ENCODE results near the gene PRKAR1A. TPM values are rescaled to one million over a fixed set of nuclear protein-coding genes. Genes with fewer than 3 reads are reported as not detected.

PRKAR1A gene
- total and polyA plus RNA-seq, 4 donors, result 97.0 to 297 (median 178) TPM

DNA sequence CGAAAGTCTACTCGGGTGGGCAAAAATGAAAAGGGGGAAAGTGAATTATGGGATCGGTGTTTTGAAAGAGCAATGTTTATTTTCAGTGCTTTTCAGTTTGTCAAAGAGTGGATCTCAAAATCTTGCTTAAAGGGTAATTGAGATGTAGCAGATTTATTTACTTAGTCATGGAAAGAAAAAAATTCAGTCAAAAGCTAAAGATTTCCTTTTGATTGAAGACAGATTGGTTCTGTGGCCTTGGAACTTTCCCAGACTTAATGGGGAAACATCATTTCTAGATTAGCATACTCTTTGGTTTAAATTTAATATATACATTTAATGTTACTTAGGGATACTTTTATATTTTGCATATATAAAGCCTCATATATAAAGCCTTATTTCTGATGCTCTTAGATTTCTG is 20.6 kb downstream of the PRKAR1A start:
- ATAC-seq (ENCODE audit: low FRiP score) (no peak), DNase-seq (no peak)
- WGBS, 2 donors, result 75% methylated on average over 3 of the region's 3 CpGs
- H3K9me3 ChIP-seq (ENCODE audit: control insufficient read depth, low read length), result no peaks in the 10 kb centered on the region
- peaks cover 7 to 12% of the 10 kb centered on the region in 2 donors for H3K36me3 ChIP-seq (ENCODE audit: control insufficient read depth in 1 of 2, insufficient read depth in 2 of 2, low read length in 1 of 2)
- intact Hi-C loops (cut with DNase I), result loop anchor here in 1 of 2 donors (10.0 kb wide), 1 partner anchor 222 kb away; no protein-coding TSS in a partner anchor
- H3K27ac ChIP-seq (ENCODE audit: low read depth in 1 of 2, low read length in 2 of 2), result no peak overlapping the region
- H3K27me3 ChIP-seq (ENCODE audit: control insufficient read depth in 1 of 2, insufficient read depth in 2 of 2, low read length in 1 of 2), result no peaks in the 10 kb centered on the region
- no peak overlapping the region for H3K4me3 ChIP-seq (ENCODE audit: low read length in 2 of 2)
- H3K4me1 ChIP-seq (ENCODE audit: control insufficient read depth in 1 of 2, insufficient read depth in 2 of 2, low read length in 2 of 2), result no peaks in the 10 kb centered on the region

DNA sequence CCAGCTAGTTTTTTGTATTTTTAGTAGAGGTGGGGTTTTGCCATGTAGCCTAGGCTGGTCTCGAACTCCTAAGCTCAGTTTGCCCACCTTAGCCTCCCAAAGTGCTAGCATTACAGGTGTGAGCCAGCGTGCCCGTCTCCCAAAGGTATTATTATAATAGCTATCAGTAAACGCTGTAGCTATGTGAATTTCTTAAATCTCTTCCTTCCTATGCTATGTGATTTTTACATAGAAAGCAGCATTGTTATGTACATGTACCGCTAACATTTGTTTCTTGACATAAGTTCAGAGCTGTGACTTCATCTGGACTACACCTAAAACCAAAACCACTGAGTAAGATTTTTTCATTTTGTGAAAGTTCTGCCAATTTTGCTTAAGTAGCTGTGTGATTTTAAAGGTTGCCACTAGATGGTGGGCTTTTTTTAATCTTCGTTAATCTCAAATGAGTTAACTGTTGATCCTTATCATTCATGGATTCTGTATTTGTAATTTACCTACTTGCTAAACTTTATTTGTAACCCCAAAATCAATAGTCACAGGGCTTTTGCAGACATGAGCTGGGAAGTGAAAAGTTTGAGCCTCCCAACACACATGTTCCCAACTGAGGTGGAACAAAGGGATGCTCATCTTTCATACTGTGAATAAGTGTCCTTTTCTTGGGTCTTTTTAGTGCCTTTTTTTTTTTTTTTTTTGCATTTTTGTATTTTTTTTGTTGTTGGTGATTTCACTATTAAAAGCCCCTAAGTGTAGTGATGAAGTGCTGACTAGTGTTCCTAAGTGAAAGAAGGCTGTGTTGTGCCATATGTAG is 21.9 kb downstream of the PRKAR1A start:
- H3K27me3 ChIP-seq (ENCODE audit: control insufficient read depth in 1 of 2, insufficient read depth in 2 of 2, low read length in 1 of 2), result no peaks in the 10 kb centered on the region
- ATAC-seq (ENCODE audit: low FRiP score) (no peak), DNase-seq (no peak)
- WGBS, 2 donors, result 49 to 58% methylated on average over 6 of the region's 6 CpGs
- no peaks in the 10 kb centered on the region for H3K9me3 ChIP-seq (ENCODE audit: control insufficient read depth, low read length)
- no peak overlapping the region for H3K4me3 ChIP-seq (ENCODE audit: low read length in 2 of 2)
- no peak overlapping the region for H3K27ac ChIP-seq (ENCODE audit: low read depth in 1 of 2, low read length in 2 of 2)
- peaks cover 7 to 11% of the 10 kb centered on the region in 2 donors for H3K36me3 ChIP-seq (ENCODE audit: control insufficient read depth in 1 of 2, insufficient read depth in 2 of 2, low read length in 1 of 2)
- intact Hi-C loops (cut with DNase I), result loop anchor here (2.0 to 10.0 kb wide), 2 partner anchors 221 to 227 kb away; no protein-coding TSS in a partner anchor
- no peaks in the 10 kb centered on the region for H3K4me1 ChIP-seq (ENCODE audit: control insufficient read depth in 1 of 2, insufficient read depth in 2 of 2, low read length in 2 of 2)

DNA sequence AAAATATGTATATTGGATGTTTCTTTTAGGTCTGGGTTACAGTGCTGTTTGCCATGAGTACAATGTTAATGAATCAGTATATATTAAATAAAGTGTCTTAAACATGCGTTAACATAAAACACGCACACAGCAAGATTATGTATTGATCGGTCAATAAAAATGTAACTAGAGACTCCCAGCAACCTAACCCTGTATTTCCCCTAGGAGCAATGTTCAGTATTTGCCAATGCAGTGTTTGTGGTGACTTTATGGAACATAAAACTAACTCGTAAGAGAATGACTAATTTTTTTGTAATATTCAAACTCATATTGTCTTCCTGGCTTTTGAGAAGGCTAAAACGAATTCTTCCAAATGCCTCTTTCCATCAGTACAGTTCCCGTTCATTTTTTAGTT is 22.5 kb downstream of the PRKAR1A start:
- no peak for DNase-seq
- Histone ChIP-seq H3K27me3 (ENCODE audit: control insufficient read depth in 1 of 2, insufficient read depth in 2 of 2, low read length in 1 of 2) (no peaks in the 10 kb centered on the region), H3K36me3 (ENCODE audit: control insufficient read depth in 1 of 2, insufficient read depth in 2 of 2, low read length in 1 of 2) (peaks cover 7% of the 10 kb centered on the region in 2 donors), H3K27ac (ENCODE audit: low read depth in 1 of 2, low read length in 2 of 2) (no peak overlapping the region), H3K4me1 (ENCODE audit: control insufficient read depth in 1 of 2, insufficient read depth in 2 of 2, low read length in 2 of 2) (no peaks in the 10 kb centered on the region), H3K4me3 (ENCODE audit: low read length in 2 of 2) (no peak overlapping the region), H3K9me3 (ENCODE audit: control insufficient read depth, low read length) (no peaks in the 10 kb centered on the region)
- WGBS, 2 donors, result 83 to 87% methylated on average over 6 of the region's 6 CpGs
- intact Hi-C loops (cut with DNase I), result loop anchor here (2.0 to 10.0 kb wide), 2 partner anchors 220 to 226 kb away; no protein-coding TSS in a partner anchor
- no peak for ATAC-seq (ENCODE audit: low FRiP score)

DNA sequence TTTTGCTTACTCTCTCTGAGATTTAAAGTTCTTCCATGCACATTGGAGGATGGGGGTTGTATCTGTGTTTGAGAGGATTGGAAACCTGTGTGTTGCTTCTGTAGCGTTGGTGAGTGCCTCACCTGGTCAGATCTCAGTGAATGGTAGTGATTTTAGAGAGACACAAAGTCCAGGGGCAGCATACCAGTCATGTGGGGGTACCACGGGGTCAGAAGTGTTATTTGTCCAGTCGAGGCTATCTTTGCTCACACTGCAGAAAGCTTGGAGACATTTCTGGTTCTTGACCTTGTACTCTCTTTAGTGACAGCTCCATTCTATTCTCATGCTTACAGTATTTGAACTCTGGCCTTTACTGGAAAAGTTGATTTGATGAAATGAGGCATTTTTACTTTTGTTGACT is 23.7 kb downstream of the PRKAR1A start:
- no peaks in the 10 kb centered on the region for H3K9me3 ChIP-seq (ENCODE audit: control insufficient read depth, low read length)
- H3K36me3 ChIP-seq (ENCODE audit: control insufficient read depth in 1 of 2, insufficient read depth in 2 of 2, low read length in 1 of 2), result peaks cover 3 to 4% of the 10 kb centered on the region in 2 donors
- H3K4me3 ChIP-seq (ENCODE audit: low read length in 2 of 2), result no peak overlapping the region
- intact Hi-C loops (cut with DNase I), result loop anchor here (2.0 to 10.0 kb wide), 2 partner anchors 219 to 225 kb away; no protein-coding TSS in a partner anchor
- no peak overlapping the region for H3K27ac ChIP-seq (ENCODE audit: low read depth in 1 of 2, low read length in 2 of 2)
- whole genome bisulfite sequencing, 2 donors, result 70 to 71% methylated on average over 3 of the region's 3 CpGs
- no peak for ATAC-seq (ENCODE audit: low FRiP score)
- no peaks in the 10 kb centered on the region for H3K4me1 ChIP-seq (ENCODE audit: control insufficient read depth in 1 of 2, insufficient read depth in 2 of 2, low read length in 2 of 2)
- no peak for DNase-seq
- H3K27me3 ChIP-seq (ENCODE audit: control insufficient read depth in 1 of 2, insufficient read depth in 2 of 2, low read length in 1 of 2), result no peaks in the 10 kb centered on the region

DNA sequence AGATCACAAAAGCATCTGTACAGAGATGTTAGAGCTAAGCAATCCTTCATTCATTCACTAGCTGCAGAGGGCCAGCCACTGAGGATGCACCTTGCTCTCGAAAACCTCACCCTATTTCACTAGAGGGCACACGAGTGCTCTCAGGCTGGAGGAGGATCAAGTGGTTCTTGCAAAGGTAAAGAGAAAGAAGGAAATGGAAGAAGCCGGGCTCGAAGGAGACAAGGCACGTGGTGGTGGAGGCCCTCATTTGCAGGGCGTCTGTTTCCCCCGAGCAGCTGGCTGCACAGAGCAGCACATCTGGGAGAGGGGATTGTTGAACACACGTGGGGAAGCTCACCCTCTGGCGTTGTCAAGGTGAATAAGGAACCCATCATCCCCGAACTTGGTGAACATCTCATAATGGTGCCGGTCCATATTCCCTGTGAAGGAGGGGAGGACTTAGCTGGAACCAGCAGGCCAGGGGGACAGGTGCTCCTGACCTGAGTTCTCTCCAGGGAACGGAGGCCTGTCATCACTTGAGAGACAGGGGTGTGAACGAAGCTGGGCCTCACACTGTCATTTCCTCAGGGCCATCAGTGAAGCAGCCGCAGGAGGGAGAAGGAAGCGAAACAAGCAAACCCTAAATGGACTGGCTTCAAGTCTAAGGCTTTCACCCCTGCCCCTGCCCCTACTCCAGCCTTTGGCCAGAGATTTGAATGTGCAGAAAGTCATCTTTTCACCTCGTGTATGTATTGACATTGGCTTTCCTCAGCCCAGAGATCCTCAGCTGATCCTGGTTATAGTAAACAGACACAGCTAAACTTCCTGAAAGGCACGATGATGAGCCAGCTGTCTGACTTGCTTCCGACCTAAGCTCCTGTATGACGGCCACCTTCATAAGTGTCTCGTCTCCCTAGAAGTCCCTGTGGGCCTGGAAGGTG is 27.6 kb downstream of the PRKAR1A start:
- Histone ChIP-seq H3K27ac (ENCODE audit: low read depth in 1 of 2, low read length in 2 of 2) (no peak overlapping the region), H3K9me3 (ENCODE audit: control insufficient read depth, low read length) (no peaks in the 10 kb centered on the region), H3K27me3 (ENCODE audit: control insufficient read depth in 1 of 2, insufficient read depth in 2 of 2, low read length in 1 of 2) (no peaks in the 10 kb centered on the region), H3K4me3 (ENCODE audit: low read length in 2 of 2) (no peak overlapping the region), H3K4me1 (ENCODE audit: control insufficient read depth in 1 of 2, insufficient read depth in 2 of 2, low read length in 2 of 2) (no peaks in the 10 kb centered on the region), H3K36me3 (ENCODE audit: control insufficient read depth in 1 of 2, insufficient read depth in 2 of 2, low read length in 1 of 2) (peaks cover 0 to 4% of the 10 kb centered on the region in 2 donors)
- intact Hi-C loops (cut with DNase I), result loop anchor here in 1 of 2 donors (10.0 kb wide), 1 partner anchor 215 kb away; no protein-coding TSS in a partner anchor
- DNase-seq (no peak), ATAC-seq (ENCODE audit: low FRiP score) (peak; percentile 33)
- 56 to 65% methylated on average over 20 of the region's 20 CpGs for WGBS, 2 donors

DNA sequence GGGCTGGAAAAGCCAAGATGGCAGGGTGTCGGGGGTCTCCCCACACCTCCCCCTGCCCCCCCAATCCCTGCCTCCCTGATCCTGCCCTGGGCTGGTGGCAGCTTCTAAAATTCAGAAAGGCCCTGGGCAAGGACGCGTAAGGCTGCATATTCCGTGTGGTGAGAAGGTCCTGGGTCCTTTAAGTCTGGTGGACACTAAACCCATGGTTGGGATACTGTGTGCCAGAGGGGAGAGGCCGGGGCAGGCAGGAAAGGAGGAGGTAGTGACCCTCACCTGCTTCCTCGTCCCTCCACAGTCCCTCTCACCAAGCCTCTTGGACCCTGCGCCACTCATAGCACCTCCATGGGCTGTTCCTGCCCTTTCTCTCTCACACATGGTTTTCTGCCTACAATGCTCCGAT is 28.8 kb downstream of the PRKAR1A start:
- Histone ChIP-seq H3K9me3 (ENCODE audit: control insufficient read depth, low read length) (no peaks in the 10 kb centered on the region), H3K4me1 (ENCODE audit: control insufficient read depth in 1 of 2, insufficient read depth in 2 of 2, low read length in 2 of 2) (no peaks in the 10 kb centered on the region), H3K27me3 (ENCODE audit: control insufficient read depth in 1 of 2, insufficient read depth in 2 of 2, low read length in 1 of 2) (no peaks in the 10 kb centered on the region), H3K27ac (ENCODE audit: low read depth in 1 of 2, low read length in 2 of 2) (no peak overlapping the region), H3K4me3 (ENCODE audit: low read length in 2 of 2) (no peak overlapping the region), H3K36me3 (ENCODE audit: control insufficient read depth in 1 of 2, insufficient read depth in 2 of 2, low read length in 1 of 2) (peaks cover 0 to 4% of the 10 kb centered on the region in 2 donors)
- intact Hi-C loops (cut with DNase I), result no loop called here
- DNase-seq (no peak), ATAC-seq (ENCODE audit: low FRiP score) (no peak)
- 90 to 91% methylated on average over 7 to 8 of the region's 8 CpGs for WGBS, 2 donors

DNA sequence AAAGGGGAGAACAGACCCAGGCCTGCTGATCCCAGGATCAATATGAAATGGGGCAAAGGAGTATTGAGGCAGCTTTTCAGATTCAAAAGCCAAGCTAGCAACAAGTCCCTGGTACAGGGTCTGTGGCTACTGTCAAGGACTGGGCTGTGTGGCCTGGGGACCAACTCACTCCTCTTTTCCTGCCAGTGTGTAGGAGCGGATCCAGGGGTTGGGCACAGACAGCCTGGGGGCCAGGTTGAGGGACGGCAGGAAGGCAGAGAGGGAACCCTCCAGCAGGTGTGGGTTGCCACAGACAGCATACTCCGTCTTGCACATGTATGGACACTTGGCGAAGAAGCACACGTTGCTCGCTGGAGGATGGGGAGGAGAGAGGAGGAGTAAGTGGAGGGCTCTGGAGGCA is 29.6 kb downstream of the PRKAR1A start:
- 87 to 92% methylated on average over 6 of the region's 6 CpGs for WGBS, 2 donors
- intact Hi-C loops (cut with DNase I), result no loop called here
- Histone ChIP-seq H3K4me3 (ENCODE audit: low read length in 2 of 2) (no peak overlapping the region), H3K27me3 (ENCODE audit: control insufficient read depth in 1 of 2, insufficient read depth in 2 of 2, low read length in 1 of 2) (no peaks in the 10 kb centered on the region), H3K36me3 (ENCODE audit: control insufficient read depth in 1 of 2, insufficient read depth in 2 of 2, low read length in 1 of 2) (peaks cover 0 to 4% of the 10 kb centered on the region in 2 donors), H3K9me3 (ENCODE audit: control insufficient read depth, low read length) (no peaks in the 10 kb centered on the region), H3K4me1 (ENCODE audit: control insufficient read depth in 1 of 2, insufficient read depth in 2 of 2, low read length in 2 of 2) (no peaks in the 10 kb centered on the region), H3K27ac (ENCODE audit: low read depth in 1 of 2, low read length in 2 of 2) (no peak overlapping the region)
- DNase-seq, result no peak
- no peak for ATAC-seq (ENCODE audit: low FRiP score)

DNA sequence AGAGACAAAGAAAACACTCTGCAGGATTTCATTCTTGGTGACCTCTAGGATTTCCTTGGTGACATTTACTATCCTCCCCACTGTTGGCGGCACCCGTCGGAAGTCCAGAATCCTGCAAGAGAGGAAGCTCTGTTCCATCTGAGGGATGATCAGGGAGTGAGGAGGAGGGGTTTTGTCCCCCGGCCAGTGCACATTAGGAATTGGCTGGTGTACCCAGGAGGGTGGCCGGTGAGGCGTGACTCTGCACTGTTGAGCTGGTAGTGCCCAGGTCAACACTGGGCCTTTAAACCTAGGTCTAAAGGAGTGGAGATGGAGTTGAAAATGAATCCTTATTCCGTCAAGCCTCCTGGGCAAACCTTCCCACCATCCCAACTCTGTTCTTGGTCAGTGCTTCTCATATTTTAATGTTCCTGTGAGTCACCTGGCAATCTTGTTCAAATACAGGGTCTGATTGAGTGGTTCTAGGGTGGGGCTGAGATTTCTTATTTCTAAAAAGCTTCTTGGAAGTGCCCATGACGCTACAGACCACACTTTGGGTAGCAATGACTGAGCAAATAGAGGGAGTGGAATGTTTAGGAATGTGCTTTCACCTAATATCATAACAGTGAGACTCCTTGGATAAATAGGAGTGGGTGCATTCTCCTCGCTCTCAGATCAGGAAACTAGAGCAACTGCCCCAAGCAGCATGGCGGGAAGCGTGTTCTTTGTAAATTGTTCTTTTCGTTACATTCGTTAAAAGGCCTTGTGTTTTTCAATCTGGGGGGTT is 30.7 kb downstream of the PRKAR1A start:
- no peaks in the 10 kb centered on the region for H3K36me3 ChIP-seq (ENCODE audit: control insufficient read depth in 1 of 2, insufficient read depth in 2 of 2, low read length in 1 of 2)
- H3K4me3 ChIP-seq (ENCODE audit: low read length in 2 of 2), result no peak overlapping the region
- no peaks in the 10 kb centered on the region for H3K4me1 ChIP-seq (ENCODE audit: control insufficient read depth in 1 of 2, insufficient read depth in 2 of 2, low read length in 2 of 2)
- 93 to 97% methylated on average over 13 of the region's 13 CpGs for WGBS, 2 donors
- intact Hi-C loops (cut with DNase I), result no loop called here
- H3K27me3 ChIP-seq (ENCODE audit: control insufficient read depth in 1 of 2, insufficient read depth in 2 of 2, low read length in 1 of 2), result no peaks in the 10 kb centered on the region
- no peaks in the 10 kb centered on the region for H3K9me3 ChIP-seq (ENCODE audit: control insufficient read depth, low read length)
- DNase-seq (no peak), ATAC-seq (ENCODE audit: low FRiP score) (no peak)
- no peak overlapping the region for H3K27ac ChIP-seq (ENCODE audit: low read depth in 1 of 2, low read length in 2 of 2)

Data from aorta (tissue), 5 donors.